Spleen (tissue), 7 donors: ENCODE results near the gene RSBN1L.
"Not testable (repeated sequence)": the region's sequence is repeated elsewhere in the genome, so short reads cannot be mapped to it uniquely, and the experiment has no call there.

Source experiments
- CTCF ChIP-seq, 11 experiments: fragments of 200-600 bp in 7 of 11; fragments of 450-650 bp in 4 of 11; sonication (generic) in 4 of 11; IDR thresholded peaks in 8 of 11; conservative IDR thresholded peaks in 3 of 11; 1 replicate in 7 of 11; 2 replicates in 4 of 11; pipeline versions ENCODE4 v1.4.0 to v1.8.0; 2016 to 2021; ENCODE audit warnings: antibody characterized with exemption in 11 of 11, inconsistent platforms in 4 of 11, mild to moderate bottlenecking in 1 of 11
- POLR2A ChIP-seq, 3 donors: fragments of 450-650 bp; IDR thresholded peaks; one replicate each; pipeline ENCODE4 v1.5.1; 2017; ENCODE audit warnings: antibody characterized with exemption in 3 of 3, mild to moderate bottlenecking in 1 of 3
- donor health status: DM: no; HTN: no; CAD: no; lungs with moderate emphysema.
- donor health status: DM: no; HTN: no; CAD: no.
- donor health status: DM: no; HTN: no; CAD: no.

- TF ChIP-seq POLR2A (IDR thresholded peaks at IDR 0.05); CTCF (IDR thresholded peaks at IDR 0.05 in 8 of 11, conservative IDR thresholded peaks at IDR 0.05 in 3 of 11): not testable (repeated sequence)
Observed at GRCh38 chr7:77703669-77704068, 7.4 kb downstream of the RSBN1L start.
